ENCODE measurements around the gene KDM4D.
"Not testable (repeated sequence)": the region's sequence is repeated elsewhere in the genome, so short reads cannot be mapped to it uniquely, and the experiment has no call there.

Gene KDM4D

DNA sequence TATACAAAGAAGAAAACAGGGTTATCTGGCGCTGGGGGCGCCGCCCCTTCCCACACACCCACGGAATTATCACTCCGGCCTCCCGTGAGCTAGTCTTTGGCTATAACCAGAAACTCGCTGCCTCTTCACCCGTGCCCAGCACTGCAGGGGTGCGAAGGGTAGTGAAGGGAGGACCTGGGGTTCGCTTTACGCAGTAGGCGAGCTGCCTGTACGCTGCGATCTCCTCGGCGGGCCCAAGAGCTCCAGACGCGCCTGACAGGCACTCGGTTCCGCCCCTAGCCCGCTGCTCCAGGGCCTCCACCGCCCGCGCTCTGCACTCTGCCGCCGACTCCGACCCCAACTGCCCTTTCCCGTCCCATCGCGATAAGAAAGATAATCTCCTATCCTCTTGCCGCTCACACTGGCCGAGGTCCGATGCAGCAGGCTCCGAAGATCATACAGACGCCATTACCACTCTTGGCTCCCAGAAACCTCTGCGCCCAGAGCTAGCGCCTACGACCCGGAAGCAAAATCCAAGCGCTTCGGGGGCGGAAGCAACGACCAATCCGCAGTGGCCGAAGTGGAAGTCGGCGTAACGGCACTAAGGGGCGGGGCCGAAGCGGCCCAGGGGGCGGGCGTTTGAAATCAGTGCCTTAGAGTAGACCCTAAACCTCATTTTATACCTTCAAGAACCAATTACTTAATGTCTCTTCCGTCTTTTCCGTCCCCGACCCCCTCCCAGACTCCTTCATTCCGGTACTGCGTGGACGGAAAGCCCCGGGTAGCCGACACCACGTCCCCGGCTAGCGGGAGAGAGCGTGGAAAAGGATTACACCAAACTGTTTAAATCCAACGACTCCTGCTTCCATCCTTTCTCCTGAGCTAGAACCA lies at the start of gene KDM4D, which contains the start of gene CWC15:
Gene KDM4D (plus strand): TSS at position 611 of the 870 bp plus-strand sequence. CDS start 23,664 bp downstream, outside the sequence.
Gene CWC15 (minus strand): TSS at position 458 of the 870 bp plus-strand sequence. CDS start 1,371 bp downstream, outside the sequence.
- DNase-seq, result peak; percentile 90

- no peak for DNase-seq
Measured at GRCh38 chr11:94924171-94924572, 49.3 kb upstream of the KDM4D start.

DNA sequence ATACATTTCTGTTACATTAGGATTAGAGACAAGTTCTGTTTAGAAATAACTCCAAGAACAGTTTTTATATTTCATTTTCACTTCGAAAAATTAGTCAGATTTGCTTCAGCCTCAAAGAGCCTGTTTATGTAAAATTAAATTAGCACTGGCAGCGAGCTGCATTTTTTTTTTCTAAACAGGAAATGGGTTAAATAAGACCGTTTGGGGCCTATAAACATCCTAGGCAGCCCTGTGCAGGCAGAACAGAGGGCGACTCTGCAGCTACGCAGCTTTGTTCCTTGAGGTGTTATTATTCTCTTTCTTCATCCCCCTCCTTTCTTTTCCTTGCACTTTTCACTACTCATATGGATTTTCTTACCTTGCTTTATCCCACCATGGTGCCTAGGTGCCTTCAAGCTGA lies 48.9 kb upstream of the KDM4D start:
- no peak for DNase-seq

GRCh38 chr11:94925422-94926270 lies 47.9 kb upstream of the KDM4D start:
- no peak for DNase-seq

DNA sequence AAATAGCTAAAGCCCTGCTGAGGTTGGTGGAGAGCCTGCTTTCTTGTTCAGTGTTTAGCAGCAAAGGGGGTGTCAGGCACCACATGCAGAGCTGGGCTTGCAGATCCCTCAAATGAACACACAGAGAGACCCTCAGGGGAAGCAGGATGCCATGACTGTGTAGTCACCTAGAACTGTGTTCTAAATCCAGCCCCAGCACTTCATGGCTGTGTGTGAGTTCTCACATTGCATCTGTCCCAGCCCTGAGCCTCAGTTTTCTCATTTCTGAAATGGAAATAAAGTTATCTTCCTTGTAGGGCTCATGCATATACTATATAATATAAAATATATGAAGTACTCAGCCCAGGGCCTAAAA lies 47.3 kb upstream of the KDM4D start:
- DNase-seq, result no peak

DNA sequence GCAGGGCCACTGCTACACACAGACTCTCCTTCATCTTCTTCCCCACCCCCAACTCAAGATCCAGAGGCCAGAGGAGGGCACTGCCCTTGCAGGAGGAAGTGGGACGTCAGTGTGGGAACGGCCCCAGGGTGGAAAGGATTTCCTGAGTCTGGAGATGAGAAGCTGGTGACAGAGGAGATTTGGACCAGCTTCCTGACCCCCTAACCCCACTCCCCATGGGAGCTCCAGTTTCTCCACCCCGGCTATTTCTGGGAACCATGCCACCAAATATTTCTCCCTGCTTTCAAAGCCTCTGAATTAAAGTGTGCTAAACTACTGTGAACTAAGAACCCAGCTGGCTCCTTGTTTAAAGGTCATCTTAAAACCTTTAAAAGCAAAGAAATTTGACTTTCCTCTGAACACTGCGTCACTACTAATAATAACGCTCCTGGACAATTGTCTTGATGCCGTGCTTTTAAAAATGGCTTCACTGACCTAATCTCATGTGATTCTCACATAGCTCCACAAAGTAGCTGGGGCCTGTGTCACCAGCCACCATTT lies 46.7 kb upstream of the KDM4D start:
- no peak for DNase-seq

- DNase-seq, result no peak
Measured at GRCh38 chr11:94928117-94928990, 45.2 kb upstream of the KDM4D start.

DNA sequence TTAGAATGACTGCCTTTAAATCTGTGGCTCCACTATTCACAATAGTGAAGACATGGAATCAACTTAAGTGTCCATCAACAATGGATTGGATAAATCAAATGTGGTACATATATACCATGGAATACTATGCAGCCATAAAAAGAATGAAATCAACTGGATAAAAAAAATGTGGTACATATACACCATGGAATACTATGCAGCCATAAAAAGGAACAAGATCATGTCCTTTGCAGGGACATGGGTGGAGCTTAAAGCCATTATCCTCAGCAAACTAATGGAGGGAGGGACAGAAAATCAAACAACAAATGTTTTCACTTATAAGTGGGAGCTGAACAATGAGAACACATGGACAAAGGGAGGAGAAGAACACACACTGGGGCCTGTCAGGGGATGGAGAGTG lies 41.4 kb upstream of the KDM4D start:
- not testable (repeated sequence) for DNase-seq

- no peak for DNase-seq
Measured at GRCh38 chr11:94932503-94932902, 41.0 kb upstream of the KDM4D start.

GRCh38 chr11:94933223-94934130 lies 40.0 kb upstream of the KDM4D start:
- DNase-seq, result no peak

GRCh38 chr11:94934362-94934761 lies 39.1 kb upstream of the KDM4D start:
- no peak for DNase-seq

GRCh38 chr11:94934846-94935245 lies 38.7 kb upstream of the KDM4D start:
- no peak for DNase-seq

GRCh38 chr11:94938095-94939055 lies 35.1 kb upstream of the KDM4D start:
- DNase-seq, result no peak

GRCh38 chr11:94939346-94939745 lies 34.2 kb upstream of the KDM4D start:
- DNase-seq, result no peak

DNA sequence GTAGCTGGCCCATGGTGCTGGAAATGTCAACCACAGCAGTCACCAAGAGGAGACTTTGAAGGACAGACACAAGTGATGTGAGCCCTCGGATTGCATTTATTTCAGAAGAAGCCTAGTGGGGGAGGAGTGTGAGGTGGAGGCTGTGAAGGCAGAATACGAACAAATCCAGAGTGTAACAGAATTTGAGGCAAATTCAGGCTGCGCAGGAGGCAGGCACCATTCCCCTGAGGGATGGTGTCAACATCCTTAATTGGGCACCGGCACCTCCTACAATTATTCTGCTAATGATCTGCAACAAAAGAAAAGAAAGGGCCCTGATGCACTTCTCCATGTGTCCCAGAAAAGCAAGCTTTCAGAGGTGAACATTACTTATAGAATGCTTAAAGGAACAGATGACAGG lies 32.4 kb upstream of the KDM4D start:
- DNase-seq, result no peak

DNA sequence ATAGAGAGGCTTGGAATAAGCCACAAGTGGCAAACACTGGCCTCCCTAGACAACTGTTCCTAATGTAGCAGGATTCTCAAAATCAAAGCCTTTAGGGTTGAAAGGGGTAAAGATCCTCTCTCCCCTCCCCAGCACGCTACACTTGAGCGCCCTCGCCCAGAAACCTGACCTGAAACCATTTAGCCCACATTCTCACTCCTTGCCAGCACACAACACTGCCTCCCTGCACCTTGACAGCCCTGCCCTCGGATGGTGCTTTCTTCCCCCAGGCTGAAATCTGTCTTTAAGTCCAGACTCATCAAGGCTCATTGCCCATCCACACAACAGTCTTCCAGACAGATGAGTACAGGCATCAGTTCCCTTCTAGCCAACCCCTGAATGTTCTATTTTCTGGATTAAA lies 26.7 kb upstream of the KDM4D start:
- DNase-seq, result no peak

GRCh38 chr11:94948070-94948617 lies 25.4 kb upstream of the KDM4D start:
- no peak for DNase-seq

- no peak for DNase-seq
Measured at GRCh38 chr11:94954753-94955152, 18.8 kb upstream of the KDM4D start.

GRCh38 chr11:94956963-94957362 lies 16.5 kb upstream of the KDM4D start:
- DNase-seq, result no peak
